EH (cell line): ENCODE data around the gene GALP.
"Not testable (repeated sequence)": the region's sequence is repeated elsewhere in the genome, so short reads cannot be mapped to it uniquely, and the experiment has no call there.

Experiments used
- DNase-seq: peaks from one replicate; pipeline ENCODE4 v3.0.0-alpha.2; 2015; ENCODE audit warnings: low read depth

GALP gene

DNA sequence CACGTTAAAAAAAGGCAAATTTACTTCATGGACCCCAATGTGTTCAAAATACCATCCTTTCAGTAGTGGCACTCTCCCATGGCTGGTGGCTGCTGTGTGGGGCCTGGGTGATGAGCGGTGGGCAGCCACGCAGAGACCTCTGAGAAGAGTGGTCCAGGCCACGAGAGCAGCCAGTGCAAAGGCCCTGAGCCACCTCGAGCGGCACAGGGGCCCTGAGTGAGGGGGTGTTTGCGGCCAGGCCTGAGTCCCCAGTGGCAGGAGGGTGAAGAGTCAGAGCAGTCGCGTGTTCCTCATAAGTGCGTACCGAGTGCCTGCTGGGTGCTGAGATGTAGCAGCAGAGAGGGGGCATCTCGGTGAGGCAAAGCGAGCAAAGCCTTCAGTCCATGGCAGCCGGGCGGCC is 27.7 kb upstream of the GALP start:
- no peak for DNase-seq

DNA sequence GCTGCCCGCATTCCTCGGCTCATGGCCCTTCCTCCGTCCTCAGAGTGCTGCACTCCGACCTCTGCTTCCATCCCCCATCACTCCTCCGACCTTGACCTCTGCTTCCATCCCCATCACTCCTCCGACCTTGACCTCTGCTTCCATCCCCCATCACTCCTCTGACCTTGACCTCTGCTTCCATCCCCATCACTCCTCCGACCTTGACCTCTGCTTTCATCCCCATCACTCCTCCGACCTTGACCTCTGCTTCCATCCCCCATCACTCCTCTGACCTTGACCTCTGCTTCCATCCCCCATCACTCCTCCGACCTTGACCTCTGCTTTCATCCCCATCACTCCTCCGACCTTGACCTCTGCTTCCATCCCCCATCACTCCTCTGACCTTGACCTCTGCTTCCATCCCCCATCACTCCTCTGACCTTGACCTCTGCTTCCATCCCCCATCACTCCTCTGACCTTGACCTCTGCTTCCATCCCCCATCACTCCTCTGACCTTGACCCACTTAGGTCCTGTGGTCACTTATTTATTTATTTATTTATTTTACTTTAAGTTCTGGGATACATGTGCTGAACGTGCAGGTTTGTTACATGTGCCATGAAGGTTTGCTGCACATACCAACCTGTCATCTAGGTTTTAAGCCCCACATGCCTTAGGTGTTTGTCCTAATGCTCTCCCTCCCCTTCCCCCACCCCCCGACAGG is 26.7 kb upstream of the GALP start:
- not testable (repeated sequence) for DNase-seq

DNA sequence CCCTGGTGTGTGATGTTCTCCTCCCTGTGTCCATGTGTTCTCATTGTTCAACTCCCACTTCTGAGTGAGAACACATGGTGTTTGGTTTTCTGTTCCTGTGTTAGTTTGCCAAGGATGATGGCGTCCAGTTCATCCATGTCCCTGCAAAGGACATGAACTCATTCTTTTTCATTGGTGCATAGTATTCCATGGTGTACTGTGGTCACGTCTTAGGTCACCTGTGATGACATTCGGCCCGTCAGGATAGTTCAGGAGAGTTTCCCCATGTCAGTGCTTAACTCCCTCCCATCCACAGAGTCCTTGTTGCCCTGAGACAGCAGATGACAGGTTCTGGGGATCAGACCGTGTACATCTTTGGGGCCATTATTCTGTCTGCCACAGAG is 26.2 kb upstream of the GALP start:
- no peak for DNase-seq

DNA sequence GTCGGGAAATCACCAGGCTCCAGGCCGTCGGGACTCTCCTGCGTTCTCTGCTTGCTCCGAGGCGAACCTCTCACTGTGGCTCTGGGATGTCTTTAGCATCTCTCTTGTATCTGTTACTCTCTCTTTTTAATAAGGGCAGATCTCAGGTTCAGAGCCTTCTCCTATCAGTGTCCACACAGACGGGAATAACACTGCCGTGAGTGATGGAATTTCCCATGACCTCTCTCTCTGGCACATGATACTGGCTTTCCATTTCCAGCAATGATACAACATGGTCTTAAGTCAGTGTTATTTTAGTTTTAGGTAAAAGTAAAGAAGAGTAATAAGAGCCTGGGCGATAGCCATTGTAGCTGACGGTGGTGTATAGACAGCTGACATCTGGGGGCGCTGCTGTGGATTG is 25.4 kb upstream of the GALP start:
- DNase-seq, result no peak

DNA sequence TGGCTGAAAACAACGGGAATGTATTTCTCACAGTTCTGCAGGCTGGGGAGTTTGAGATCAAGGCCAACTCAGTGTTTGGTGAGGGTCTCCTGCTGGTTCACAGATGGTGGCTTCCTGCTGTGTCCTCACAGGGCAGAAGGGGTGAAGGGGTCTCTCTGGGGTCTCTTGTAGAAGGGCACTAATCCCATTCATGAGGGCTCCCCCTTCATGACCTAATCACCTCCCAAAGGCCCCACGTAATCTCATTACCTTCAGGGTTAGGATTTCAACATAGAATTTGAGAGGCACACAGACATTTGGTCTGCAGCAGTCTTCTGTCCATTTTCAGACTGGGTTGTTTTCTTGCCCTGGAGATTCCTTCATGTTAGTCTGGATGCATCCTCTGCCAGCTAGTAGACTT is 23.2 kb upstream of the GALP start:
- DNase-seq, result no peak

DNA sequence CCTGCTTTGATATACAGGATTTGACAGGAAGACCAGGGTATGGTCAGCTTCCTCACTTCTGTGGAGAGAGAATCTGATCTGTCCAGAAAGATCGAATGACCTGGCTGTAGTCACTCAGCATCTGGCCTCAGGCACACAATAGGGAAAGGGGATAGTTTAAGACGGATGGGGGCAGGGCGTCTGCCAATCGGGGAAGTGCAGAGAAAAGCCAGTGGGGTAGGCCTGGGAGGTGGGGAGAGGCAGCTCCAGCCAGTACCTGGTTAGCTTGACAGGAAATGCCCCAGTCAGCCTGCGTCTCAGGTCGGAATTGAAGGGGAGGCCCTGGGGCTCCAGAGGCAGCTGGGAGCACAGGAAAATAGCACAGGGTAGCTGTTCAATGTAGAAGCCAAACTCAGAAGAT is 22.3 kb upstream of the GALP start:
- DNase-seq, result no peak

DNA sequence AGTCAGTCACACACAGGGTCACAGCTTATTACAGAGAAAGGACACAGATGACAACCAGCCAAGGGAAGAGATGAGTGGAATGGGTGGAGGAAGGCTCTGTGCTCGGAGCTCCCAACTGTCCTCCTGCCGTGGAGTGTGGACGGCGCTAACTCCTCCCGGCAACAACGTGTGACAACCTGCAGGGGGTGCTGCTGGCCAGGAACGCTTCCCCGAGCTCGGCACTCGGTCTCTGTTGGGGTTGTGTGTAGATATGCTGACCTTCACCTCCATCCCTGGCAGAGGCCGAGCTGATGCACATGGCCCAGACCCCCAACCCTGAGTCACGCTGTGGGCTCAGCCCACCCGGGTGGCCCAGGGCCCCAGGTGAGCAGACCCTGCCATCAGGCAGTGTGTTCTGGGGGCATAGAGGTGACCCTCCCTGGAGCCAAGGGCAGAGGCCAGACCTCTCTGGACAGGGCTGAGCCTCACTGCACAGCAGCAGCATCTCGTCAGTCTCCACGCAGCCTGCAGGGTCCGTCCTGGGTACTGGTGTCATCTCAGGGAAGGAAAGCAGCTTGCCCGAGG is 20.6 kb upstream of the GALP start:
- no peak for DNase-seq

DNA sequence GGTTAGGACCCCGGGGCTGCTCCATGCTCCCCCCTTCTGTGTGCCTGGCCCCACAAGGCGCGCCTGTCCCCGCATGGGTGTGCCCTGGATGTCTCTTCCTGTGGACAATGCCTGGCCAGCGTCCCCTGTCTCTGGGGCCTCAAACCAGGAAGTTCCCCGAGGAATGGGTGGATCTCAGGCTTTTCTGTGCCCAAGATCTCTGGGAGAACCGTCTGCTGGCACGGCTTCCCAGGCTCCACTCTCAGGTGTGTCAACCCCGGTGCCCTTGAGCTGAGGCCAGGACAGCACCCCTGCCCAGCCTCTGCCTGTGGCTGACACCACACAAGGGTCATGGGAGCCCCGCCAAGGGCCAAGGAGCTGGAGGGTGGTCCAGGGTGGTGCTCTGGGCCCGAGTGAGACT is 19.0 kb upstream of the GALP start:
- DNase-seq, result no peak

DNA sequence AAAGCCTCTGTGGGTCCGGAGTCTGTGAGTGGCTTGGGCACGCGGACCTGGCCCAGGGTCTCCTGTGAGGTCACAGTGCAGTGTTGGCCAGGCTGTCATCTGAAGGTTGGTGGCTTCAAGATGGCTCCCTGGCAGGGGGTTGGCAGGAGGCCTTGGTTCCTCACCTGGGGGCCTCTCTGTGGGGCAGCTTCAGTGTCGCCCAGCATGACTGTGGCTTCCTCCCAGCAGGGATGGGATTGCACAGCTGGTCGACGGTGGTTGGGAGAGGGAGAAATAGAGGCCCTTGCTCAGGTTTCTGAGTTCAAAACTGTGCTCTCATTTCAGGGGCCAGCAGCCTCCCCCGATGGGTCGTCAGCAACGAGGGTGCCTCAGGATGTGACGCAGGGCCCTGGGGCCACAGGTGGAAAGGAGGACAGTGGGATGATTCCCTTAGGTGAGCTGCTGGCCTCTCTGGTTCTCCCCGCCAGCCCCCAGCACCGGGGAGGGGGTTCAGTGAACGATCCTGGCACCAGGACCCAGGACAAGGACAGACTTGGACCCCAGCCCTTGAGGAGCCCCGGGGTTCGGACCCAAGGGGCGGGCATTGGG is 17.5 kb upstream of the GALP start:
- no peak for DNase-seq

DNA sequence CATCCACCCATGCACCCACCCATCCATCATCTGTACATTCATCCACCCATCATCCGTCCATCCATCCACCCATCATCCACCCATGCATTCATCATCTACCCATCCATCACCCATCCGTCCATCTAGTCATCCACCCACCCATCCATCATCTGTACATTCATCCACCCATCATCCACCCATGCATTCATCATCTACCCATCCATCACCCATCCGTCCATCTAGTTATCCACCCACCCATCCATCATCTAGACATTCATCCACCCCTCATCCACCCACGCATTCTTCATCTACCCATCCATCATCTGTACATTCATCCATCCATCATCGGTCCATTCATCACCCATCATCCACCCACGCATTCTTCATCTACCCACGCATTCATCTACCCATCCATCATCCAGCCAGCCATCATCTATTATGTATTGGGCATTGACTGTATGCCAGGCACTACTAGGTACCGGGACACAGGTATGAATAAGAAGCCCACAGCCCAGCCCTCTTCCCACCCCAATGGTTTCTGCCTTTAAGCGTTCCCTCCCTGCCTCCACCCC is 16.7 kb upstream of the GALP start:
- DNase-seq, result no peak

DNA sequence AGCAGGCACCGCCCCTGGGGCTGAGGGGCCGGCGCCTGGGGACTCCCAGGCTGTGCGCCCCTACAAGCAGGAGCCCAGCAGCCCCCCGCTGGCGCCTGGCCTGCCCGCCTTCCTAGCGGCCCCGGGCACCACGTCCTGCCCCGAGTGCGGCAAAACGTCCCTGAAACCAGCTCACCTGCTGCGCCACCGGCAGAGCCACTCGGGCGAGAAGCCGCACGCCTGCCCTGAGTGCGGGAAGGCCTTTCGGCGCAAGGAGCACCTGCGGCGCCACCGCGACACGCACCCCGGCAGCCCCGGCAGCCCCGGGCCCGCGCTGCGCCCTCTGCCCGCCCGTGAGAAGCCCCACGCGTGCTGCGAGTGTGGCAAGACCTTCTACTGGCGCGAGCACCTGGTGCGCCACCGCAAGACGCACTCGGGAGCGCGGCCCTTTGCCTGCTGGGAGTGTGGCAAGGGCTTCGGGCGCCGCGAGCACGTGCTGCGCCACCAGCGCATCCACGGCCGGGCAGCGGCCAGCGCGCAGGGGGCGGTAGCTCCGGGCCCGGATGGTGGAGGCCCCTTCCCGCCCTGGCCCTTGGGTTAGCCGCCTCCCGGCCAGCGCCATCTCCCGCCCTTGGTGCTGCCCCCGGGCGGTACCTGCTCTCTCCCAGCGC is 16.1 kb upstream of the GALP start:
- no peak for DNase-seq

DNA sequence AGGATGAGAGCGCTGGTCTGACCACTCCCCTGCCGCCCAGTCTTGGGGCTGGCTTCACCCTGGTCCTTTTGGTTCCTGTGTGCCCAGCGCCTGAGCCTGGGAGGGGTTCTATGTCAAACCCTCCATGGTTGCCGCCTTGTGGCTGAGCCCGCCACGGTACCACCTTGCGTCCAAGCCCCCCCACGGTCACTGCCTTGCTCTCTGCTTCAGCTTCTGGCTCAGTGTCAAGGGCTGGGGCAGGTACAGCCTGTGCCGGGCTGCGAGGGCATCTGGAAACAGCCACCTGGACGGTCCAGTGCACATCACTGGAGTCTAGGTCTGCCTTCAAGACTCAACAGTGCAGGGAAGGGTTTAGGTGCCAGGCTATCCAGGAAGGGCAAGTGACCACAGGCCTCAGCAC is 14.3 kb upstream of the GALP start:
- no peak for DNase-seq

DNA sequence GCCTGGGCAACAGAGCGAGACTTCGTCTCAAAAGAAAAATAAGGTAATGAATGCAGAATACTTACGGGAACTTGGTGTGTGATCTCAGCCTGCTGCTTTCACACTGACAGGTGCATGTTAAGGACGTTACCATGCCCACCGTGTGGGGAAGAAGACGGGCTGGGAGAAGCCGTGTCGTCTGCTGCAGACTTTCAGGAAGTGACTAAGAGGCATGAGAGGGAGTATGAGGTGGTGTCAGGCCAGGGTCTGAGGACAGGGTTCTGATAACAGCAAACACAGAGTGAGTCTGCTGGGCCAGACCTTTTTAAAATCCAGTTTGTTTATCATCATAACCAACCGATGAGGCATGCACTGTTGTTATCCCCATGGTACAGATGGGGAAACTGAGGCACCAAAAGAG is 13.6 kb upstream of the GALP start:
- DNase-seq, result no peak

DNA sequence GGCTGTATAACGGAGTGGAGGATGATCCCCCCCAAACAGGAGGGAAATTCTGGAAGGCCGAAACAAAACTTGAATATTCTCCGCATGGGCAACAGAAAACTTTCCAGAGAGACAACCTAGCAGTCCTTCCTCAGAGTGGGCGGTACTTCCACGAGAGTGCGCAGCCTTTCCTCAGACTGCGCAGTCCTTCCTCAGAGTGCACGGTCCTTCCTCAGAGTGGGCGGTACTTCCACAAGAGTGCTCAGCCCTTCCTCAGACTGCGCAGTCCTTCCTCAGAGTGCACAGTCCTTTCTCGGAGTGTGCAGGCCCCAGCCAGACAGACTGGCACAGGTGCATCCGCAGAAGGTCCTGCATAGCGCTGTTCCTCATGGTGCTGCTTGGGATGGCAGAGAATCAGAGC is 12.7 kb upstream of the GALP start:
- DNase-seq, result no peak

DNA sequence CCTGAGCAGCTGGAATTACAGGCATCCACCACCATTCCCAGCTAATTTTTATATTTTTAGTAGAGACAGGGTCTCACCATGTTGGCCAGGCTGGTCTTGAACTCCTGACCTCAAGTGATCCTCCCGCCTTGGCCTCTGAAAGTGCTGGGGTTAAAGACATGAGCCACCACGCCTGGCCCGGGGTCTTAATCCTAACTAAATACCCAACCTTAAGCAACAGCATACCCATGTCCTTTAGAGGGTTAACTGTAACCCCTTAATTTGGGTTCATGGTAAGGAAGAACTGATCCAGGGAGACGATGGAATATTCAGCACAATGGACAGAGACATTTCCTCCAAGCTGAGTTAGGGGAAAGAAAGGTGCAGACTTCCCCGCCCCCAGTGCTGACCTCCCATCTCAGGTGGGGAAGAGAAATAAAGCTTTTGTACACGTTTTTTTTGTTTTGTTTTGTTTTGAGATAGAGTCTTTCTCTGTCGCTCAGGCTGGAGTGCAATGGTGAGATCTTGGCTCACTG is 8.7 kb upstream of the GALP start:
- peak; percentile 7 for DNase-seq

DNA sequence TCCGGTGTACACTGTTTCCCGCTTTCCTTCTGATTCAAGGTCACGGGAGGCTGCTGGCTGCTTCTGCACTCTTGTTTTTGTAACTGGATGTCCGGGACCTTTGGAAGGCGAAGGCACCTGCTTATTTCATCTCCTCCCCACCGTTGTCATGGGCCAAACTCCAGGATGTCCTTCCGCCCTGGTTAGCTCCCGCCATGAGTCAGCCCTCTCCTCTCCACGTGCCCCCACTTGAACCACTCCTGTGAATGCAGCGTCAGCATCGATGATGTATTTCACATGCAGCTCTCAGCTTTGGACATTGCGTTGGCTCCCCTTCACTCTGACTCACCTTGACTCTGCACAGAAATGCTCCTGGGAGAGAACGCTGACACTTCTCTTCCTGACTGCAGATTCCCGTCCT is 5.5 kb upstream of the GALP start:
- no peak for DNase-seq

DNA sequence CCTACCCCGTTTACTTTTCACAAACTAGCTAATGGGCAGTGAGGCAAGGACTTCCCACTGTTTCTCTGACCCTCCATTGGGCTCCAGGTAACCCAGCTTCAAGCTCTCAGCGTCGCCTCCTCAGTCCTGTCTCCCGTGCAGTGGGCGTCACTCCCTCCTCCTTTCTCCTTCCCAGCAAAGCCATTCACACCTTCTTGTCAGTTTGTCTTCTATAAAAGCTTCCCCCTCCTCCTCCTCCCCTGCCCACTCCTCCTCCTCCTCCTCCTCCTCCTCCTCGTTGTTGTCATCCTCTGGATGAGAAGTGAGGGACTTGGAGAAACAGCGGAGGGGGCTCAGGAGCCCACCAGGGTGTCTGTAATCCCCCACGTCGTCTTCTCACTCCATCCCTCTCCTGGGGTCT is 1.7 kb upstream of the GALP start:
- DNase-seq, result no peak

DNA sequence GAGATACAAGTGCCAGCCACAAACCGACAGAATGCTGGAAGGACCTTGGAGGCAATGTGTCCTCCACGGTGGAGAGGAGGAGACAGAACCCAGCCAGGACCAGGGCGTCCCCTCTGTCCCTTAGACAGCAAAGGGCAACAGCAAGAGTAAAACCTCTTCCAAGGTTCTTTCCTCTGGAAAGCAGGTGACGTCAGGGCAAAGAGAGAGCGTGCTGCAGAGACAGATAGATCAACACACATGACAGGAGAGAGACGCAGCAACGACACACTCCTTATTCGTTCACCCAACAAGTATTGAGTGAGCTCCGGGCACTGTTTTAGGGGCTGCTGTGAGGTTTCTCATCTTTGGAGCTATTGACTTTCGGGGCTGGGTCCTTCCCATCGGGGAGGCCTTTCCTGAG is 1.3 kb upstream of the GALP start:
- DNase-seq, result no peak

DNA sequence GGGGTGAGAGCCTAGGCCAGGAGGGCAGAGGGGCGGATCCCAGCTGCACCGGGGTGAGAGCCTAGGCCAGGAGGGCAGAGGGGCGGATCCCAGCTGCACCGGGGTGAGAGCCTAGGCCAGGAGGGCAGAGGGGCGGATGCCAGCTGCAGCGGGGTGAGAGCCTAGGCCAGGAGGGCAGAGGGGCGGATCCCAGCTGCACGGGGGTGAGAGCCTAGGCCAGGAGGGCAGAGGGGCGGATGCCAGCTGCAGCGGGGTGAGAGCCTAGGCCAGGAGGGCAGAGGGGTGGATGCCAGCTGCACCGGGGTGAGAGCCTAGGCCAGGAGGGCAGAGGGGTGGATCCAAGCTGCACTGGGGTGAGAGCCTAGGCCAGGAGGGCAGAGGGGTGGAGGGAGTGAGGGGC is 502 bp downstream of the GALP start:
- DNase-seq, result not testable (repeated sequence)

DNA sequence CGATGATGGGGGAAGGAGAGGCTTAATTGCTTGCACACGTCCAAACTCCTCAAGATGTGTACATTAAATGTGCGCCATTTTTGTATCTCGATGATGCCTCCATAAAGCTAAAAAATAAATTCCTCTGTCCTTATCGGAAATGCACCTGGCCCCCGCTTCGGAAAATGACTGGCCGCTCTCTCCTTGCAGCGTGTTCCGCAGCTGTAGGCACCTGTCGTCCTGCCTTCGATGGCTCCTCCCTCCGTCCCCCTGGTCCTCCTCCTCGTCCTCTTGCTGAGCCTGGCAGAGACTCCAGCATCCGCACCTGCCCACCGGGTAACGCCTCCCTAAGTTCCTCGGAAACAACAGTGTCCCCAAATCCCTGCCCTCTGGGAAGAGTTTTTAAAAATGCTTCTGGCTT is 1.1 kb downstream of the GALP start:
- no peak for DNase-seq

DNA sequence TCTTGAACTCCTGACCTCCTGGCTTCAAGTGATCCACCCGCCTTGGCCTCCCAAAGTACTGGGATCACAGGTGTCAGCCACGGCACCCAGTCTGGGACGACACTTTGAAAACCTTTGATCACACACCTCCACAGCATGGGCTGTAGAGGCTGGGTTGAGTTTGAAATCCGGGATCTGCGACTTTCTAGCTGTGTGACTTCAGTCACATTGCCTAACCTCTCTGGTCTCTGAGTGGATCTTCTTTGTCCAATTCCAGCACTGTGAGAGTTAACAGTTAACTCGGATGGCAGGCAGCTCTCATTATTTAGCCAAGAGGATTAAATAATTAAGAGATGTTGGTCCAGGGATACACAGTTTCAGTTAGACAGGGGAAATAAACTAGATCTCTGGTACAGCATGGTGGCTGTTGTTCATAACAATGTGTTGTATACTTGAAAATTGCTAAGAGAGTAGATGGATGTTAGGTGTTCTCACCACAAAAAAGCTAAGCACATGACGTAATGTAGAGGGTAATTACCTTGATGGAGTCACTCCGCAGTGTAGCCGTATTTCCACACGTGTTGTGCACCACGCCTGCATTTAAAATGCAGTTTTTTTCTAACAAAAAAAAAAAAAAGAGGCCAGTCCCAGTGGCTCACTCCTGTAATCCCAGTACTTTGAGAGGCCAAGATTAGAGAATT is 1.9 kb downstream of the GALP start:
- no peak for DNase-seq

DNA sequence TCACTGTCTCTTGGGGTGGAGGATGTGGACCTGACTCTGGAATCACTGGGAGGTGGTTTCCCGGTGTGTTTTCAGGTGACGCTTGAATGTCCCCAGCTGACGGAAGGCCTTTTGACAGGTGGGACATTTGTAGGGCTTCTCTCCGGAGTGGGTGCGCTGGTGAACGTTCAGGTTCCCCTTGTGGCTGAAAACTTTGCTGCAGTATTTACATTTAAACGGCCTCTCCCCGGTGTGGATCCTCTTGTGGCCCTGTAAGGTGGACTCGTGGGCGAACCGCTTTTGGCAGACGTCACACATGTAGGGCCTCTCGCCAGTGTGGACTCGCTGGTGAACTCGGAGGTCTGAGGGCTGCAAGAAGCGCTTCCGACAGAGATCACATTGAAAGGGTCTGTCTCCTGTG is 14.0 kb downstream of the GALP start:
- no peak for DNase-seq
